Coronary artery (tissue), 2 donors: ENCODE data around the gene GFRA1.

ENCODE experiments used
- DNase-seq: peaks from one replicate; pipeline ENCODE4 v3.0.0-alpha.2; 2017; ENCODE audit warnings: low spot score
- H3K27ac ChIP-seq, 2 donors: fragments of 200-600 bp; sonication (generic); one replicate each; pipeline ENCODE4 v1.5.1; 2016 to 2019
- H3K4me3 ChIP-seq: fragments of 200-600 bp; sonication (generic); 2 replicates; pipeline ENCODE4 v1.5.1; 2016; ENCODE audit warnings: mild to moderate bottlenecking, moderate library complexity
- CTCF ChIP-seq: fragments of 200-600 bp; sonication (generic); IDR thresholded peaks from one replicate; pipeline ENCODE4 v1.5.1; 2019; ENCODE audit warnings: antibody characterized with exemption

Gene GFRA1

GRCh38 chr10:116203661-116204060 is 69.3 kb downstream of the GFRA1 start:
- Histone ChIP-seq H3K4me3 (no peak overlapping the region), H3K27ac (no peak overlapping the region)
- no peak for TF ChIP-seq CTCF
- no peak for DNase-seq

- TF ChIP-seq CTCF: no peak
- Histone ChIP-seq H3K27ac (no peak overlapping the region), H3K4me3 (no peak overlapping the region)
- no peak for DNase-seq
Measured at GRCh38 chr10:116201670-116202430, 71.2 kb downstream of the GFRA1 start.

- H3K4me3 ChIP-seq: no peak overlapping the region
- H3K27ac ChIP-seq: no peak overlapping the region
- TF ChIP-seq CTCF: no peak
- DNase-seq: no peak
Measured at GRCh38 chr10:116201011-116201410, 72.0 kb downstream of the GFRA1 start.

GRCh38 chr10:116198676-116199035 is 74.3 kb downstream of the GFRA1 start:
- no peak for TF ChIP-seq CTCF
- Histone ChIP-seq H3K27ac (no peak overlapping the region), H3K4me3 (no peak overlapping the region)
- DNase-seq: no peak

- no peak for TF ChIP-seq CTCF
- Histone ChIP-seq H3K27ac (no peak overlapping the region), H3K4me3 (no peak overlapping the region)
- no peak for DNase-seq
Measured at GRCh38 chr10:116197946-116198675, 74.9 kb downstream of the GFRA1 start.

GRCh38 chr10:116195583-116195982 is 77.4 kb downstream of the GFRA1 start:
- no peak for TF ChIP-seq CTCF
- Histone ChIP-seq H3K4me3 (no peak overlapping the region), H3K27ac (no peak overlapping the region)
- no peak for DNase-seq

- no peak for DNase-seq
- Histone ChIP-seq H3K4me3 (no peak overlapping the region), H3K27ac (no peak overlapping the region)
- TF ChIP-seq CTCF: no peak
Measured at GRCh38 chr10:116195039-116195438, 78.0 kb downstream of the GFRA1 start.
